Subcutaneous adipose tissue (tissue), 4 donors: ENCODE measurements around the gene CEACAM5. TPM values are rescaled to one million over a fixed set of nuclear protein-coding genes. Genes with fewer than 3 reads are reported as not detected.

Experiments used
- total RNA-seq, 4 donors: library from RNA; depleted of rRNA; stranded (reverse); fragments of >200 nt; gene quantifications; one replicate each; pipeline ENCODE4 v1.1.0, GENCODE V29; 2016
- TF ChIP-seq, protein P1 (sequence below): fragments of 450-650 bp; IDR thresholded peaks from one replicate; pipeline ENCODE4 v1.5.1; 2016; ENCODE audit warnings: low read depth, mild to moderate bottlenecking, control low read depth, antibody characterized with exemption, moderate library complexity

Gene CEACAM5
- total RNA-seq, 4 donors from 2014 or later, result 0.17 to 1.6 TPM; not detected in 2

DNA sequence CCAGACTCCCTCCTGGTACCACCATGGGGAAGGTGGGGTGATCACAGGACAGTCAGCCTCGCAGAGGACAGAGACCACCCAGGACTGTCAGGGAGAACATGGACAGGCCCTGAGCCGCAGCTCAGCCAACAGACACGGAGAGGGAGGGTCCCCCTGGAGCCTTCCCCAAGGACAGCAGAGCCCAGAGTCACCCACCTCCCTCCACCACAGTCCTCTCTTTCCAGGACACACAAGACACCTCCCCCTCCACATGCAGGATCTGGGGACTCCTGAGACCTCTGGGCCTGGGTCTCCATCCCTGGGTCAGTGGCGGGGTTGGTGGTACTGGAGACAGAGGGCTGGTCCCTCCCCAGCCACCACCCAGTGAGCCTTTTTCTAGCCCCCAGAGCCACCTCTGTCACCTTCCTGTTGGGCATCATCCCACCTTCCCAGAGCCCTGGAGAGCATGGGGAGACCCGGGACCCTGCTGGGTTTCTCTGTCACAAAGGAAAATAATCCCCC lies 505 bp upstream of the CEACAM5 start:
- TF ChIP-seq, protein P1, sequence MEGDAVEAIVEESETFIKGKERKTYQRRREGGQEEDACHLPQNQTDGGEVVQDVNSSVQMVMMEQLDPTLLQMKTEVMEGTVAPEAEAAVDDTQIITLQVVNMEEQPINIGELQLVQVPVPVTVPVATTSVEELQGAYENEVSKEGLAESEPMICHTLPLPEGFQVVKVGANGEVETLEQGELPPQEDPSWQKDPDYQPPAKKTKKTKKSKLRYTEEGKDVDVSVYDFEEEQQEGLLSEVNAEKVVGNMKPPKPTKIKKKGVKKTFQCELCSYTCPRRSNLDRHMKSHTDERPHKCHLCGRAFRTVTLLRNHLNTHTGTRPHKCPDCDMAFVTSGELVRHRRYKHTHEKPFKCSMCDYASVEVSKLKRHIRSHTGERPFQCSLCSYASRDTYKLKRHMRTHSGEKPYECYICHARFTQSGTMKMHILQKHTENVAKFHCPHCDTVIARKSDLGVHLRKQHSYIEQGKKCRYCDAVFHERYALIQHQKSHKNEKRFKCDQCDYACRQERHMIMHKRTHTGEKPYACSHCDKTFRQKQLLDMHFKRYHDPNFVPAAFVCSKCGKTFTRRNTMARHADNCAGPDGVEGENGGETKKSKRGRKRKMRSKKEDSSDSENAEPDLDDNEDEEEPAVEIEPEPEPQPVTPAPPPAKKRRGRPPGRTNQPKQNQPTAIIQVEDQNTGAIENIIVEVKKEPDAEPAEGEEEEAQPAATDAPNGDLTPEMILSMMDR, result no peak

- TF ChIP-seq, protein P1, result no peak
Measured at GRCh38 chr19:41709951-41710645, 1.7 kb downstream of the CEACAM5 start.

DNA sequence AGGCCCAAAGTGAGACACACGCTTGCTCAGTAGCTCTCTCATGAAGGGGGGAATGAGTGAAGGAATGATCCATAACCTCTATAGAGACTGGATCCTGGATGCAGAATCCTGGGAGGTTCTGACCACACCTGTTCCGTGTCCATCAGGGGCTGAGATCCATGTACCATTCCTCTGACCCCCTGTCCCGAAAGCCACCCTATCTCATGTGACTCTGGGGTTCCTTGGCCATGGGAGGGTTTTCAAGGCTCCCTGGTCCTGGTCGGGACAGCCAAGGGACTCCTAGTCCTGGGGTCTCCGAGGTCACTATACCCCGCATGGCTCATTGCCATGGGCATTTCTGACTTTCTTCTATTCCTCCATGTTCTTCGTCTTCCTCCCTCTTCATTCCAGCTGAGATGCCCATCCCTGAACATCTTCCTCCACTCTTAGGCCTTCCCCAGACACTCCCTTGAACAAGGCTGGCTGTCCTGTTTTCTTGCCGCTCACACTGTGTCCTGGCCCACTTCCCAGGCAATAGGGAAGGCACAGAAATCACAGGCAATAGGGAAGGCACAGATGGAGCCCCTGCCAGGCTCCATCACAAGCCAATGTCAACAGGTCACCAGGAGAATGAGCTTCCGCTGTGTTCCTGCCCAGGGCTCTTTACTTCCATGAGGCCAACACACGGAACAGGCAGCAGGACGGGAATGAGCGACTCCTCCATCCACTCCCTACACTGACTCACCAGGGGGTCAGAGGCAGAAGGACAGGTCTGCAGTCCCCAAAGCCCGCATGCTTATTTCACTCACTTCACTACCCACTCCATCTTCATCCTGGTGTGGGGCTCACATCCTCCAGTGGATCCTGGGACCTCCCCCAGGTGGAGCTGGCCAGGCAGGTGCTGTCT lies 3.2 kb downstream of the CEACAM5 start:
- TF ChIP-seq, protein P1, result no peak

DNA sequence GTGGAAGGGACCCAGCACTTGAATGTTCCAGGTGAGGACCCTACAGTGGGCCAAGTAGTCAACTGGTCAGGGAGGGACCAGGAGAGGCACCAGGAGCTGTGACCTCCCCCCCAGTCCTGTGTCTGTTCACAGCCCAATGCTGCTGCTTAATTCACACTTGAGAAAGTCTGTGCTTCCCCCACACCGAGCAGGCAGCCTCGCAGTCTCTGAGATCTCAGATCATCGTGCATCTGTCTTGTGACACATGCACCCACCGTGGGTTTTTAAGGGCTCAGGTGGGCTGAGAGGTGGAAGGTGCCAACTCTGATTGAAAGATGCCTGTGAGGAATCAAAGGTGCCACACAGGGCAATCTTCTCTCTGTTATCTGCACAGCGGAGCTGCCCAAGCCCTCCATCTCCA lies 6.2 kb downstream of the CEACAM5 start:
- TF ChIP-seq, protein P1, result no peak

GRCh38 chr19:41718761-41719160 lies 10.3 kb downstream of the CEACAM5 start:
- TF ChIP-seq, protein P1, result no peak

DNA sequence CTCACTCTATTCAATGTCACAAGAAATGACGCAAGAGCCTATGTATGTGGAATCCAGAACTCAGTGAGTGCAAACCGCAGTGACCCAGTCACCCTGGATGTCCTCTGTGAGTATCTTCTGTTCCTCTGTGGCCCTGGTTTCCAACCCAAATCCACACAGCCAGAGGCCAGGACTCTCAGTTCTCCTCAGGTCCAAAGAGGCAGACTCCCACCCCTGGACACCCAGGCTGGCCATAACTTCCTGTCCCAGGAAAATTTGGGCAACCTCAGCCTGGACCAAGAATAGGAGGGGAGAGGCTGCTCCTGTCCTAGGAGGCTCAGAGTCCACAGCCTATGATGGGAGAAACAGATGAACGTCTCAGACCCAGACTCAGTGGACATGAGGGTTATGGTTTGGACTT lies 11.7 kb downstream of the CEACAM5 start:
- TF ChIP-seq, protein P1, result no peak

DNA sequence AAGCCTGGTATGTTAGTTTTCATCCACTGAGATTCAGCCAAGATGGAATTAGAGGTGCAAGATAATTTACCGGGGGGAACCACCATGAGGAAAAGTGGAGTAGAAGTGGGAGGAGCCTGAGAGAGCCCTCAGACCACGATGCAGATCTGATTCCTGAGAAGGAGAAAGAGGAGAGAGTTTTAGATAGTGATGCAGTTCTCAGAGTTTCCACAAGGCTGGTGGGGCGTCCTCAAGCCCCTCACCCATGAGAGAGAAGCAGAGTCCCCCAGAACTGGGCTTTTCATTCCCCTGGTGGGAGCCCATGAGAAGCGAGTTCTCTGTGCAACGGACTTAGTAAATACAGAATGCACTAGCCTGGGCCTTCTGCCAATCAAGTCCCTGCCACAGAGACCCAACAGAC lies 18.1 kb downstream of the CEACAM5 start:
- TF ChIP-seq, protein P1, result no peak
